SW 1271 (cell line): ENCODE measurements around the gene STAG3.
"Not testable (repeated sequence)": the region's sequence is repeated elsewhere in the genome, so short reads cannot be mapped to it uniquely, and the experiment has no call there.

Source experiments
- DNase-seq, 2 experiments: peaks; one replicate each; lab custom pipeline; 2025; lab: John Stamatoyannopoulos, UW

The STAG3 gene

DNA sequence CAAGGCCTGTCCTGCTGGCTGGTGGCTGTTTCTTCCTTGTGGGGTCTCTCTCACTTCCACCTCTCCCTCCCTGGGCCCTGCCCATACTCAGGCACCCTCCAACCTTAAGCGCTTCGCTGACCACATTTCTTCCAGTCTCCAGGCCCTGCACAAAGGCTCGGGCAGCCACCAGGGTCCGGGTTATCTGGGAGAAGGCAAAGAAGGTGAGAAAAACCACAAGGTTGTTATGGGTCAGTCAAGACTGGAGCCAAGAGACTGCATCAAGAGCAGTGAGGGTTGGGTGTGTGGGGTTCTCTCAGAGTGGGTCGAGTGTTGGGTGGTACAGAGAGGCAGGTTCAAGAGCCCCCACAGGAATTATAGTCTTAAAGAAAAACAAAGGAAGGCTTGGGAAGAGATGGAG lies 3.1 kb upstream of the STAG3 start:
- DNase-seq, result no peak

- DNase-seq, result no peak
Observed at GRCh38 chr7:100175296-100175935, 2.3 kb upstream of the STAG3 start.

- no peak for DNase-seq
Observed at GRCh38 chr7:100176096-100177044, 1.3 kb upstream of the STAG3 start.

DNA sequence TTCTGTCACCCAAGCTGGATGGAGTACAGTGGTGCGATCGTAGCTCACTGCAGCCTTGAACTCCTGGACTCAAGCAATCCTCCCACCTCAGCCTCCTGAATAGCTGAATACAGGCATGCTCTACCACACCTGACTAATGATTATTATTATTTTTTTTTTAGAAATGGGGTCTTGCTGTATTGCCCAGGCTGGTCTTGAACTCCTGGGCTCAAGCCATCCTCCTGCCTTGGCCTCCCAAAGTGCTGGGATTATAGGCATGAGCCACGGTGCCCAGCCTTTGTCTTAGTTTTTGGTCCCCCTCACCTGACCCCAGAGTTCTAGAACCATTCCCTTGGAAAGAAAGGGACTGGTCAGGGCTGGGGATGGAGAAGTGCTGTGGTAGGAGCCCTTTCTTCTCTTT lies 2.4 kb downstream of the STAG3 start:
- not testable (repeated sequence) for DNase-seq

DNA sequence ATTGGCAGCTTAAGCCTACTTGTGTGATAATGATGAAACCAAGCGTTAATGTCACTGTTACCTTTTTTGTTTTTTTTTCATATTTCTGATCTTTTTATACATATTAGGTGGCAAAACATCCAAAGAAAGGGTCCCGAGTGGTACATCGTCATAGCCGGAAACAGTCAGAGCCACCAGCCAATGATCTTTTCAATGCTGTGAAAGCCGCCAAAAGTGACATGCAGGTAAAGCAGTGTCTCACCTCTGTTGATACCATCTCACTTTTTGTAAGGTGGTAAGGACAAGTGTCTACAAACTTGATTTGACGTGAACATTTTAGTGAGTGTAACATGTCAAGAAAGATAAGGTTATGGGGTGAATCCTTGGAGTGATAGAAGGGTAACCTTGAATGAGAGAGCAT lies 4.9 kb downstream of the STAG3 start:
- DNase-seq, result not testable (repeated sequence)

- not testable (repeated sequence) for DNase-seq
Observed at GRCh38 chr7:100183090-100183489, 5.4 kb downstream of the STAG3 start.

- DNase-seq, result no peak
Observed at GRCh38 chr7:100185726-100186125, 8.0 kb downstream of the STAG3 start.

DNA sequence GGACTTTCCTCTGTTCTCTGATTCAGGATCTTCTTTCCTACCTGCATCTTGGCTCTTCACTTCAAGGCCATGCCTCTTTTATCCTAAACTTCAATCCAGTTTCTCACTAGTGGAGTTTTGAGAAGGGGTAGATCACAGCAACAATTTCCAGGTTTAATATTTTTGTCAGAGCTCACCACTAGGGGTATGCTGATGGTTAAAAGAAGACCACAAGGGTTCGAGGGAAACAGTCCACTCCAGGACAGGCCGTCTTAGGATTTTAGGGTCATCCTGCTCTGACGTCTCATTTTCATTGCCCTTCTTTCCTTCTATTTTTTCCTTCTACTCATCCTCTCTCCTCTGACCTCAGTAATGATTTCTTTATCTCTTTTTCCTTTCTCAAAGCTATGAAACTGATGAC lies 11.3 kb downstream of the STAG3 start:
- DNase-seq, result no peak

- no peak for DNase-seq
Observed at GRCh38 chr7:100190048-100190711, 12.5 kb downstream of the STAG3 start.

- no peak for DNase-seq
Observed at GRCh38 chr7:100191775-100192174, 14.1 kb downstream of the STAG3 start.

GRCh38 chr7:100192281-100192862 lies 14.7 kb downstream of the STAG3 start:
- DNase-seq, result not testable (repeated sequence)

DNA sequence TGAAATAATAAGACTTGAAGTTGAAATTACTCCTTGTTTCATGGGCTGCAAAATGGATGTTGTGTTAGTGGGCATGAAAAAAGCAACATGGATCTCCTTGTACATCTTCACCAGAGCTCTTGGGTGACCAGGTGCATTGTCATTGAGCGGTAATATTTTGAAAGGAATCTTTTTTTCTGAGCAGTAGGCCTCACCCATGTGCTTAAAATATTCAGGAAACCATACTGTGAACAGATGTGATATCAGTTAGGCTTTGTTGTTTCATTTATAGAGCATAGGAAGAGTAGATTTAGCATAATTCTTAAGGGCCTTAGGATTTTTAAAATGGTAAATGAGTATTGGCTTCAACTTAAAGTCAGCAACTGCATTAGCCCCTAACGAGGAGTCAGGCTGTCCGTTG lies 15.3 kb downstream of the STAG3 start:
- DNase-seq, result no peak

DNA sequence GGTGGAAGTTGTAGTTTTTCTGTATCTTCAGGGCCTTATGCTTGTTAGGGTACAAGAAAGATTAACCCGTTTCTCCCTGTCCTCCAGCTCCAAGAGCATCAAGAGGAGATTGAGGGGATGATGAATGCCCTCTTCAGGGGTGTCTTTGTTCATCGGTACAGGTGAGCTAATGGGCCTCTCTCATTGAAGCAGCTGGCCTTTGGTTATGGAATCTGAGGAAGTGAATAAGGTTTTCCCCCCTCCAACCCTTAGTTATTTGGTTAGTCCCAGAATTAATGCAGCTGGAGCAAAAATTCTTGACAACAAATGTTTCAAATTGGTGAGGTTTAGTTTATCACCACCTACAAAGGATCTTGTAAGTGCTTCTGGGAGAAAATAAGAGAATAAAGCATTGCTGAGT lies 17.5 kb downstream of the STAG3 start:
- no peak for DNase-seq

DNA sequence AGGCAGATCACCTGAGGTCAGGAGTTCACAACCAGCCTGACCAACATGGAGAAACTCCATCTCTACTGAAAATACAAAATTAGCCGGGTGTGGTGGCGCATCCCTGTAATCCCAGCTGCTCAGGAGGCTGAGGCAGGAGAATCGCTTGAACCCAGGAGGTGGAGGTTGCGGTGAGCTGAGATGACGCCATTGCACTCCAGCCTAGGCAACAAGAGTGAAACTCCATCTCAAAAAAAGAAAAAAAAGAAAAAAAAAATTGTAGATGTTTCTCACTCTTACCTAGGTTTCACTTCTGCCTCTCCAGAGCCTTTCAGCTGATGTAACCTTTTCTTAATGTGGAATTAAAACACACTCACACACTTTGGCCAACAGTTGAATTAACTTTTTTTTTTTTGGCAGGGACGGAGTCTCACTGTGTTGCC lies 18.2 kb downstream of the STAG3 start:
- not testable (repeated sequence) for DNase-seq

DNA sequence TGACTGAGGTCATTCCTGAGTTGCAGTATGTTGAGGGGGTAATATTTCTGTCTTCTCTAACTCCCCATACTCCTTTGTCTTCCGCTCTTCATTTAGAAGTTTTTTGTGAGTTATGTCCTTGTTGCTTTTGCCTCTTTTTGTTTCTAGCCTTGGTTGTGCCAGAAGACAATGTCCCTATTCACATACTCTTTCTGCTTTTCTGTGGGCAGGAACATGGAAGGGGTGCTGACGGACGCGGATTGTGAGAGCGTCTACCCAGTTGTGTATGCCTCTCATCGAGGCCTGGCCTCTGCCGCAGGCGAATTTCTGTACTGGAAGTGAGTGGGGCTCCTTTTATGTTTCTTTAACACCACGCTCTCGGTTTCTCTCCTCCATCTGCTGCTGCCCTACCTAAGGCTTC lies 20.5 kb downstream of the STAG3 start:
- no peak for DNase-seq

DNA sequence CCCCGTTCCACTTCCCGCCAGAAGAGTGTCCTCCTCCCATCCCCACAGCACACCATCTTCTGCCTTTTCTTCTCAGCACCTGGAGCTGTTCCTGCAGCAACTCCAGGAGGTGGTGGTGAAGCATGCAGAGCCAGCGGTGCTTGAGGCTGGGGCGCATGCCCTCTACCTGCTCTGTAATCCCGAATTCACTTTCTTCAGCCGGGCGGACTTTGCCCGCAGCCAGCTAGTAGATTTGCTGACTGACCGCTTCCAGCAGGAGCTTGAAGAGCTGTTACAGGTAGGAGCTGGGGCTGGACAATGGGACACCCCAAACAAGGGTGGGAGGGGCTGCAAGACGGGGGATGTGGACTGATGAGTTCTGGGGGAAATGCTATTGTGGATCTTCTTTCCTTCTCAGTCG lies 23.0 kb downstream of the STAG3 start:
- DNase-seq, result no peak

DNA sequence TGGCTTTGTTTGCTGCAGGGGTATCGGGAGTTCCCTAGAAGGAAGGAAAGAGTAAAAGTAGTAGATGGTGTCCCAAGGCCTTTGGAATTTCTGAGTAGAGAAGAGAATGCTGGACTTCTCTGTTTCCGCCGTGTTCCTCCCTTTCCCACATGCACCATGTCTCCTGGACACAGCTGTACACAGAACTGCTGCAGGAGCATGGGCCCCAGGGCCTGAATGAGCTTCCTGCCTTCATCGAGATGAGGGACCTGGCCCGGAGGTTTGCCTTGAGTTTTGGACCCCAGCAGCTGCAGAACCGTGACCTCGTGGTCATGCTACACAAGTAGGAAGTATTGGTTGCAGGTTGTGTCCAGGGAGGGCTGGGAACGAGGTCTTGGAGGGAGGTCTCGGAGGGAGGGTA lies 26.7 kb downstream of the STAG3 start:
- no peak for DNase-seq

- DNase-seq, result no peak
Observed at GRCh38 chr7:100208911-100209408, 31.2 kb downstream of the STAG3 start.

- DNase-seq, result no peak
Observed at GRCh38 chr7:100209493-100209892, 31.8 kb downstream of the STAG3 start.

DNA sequence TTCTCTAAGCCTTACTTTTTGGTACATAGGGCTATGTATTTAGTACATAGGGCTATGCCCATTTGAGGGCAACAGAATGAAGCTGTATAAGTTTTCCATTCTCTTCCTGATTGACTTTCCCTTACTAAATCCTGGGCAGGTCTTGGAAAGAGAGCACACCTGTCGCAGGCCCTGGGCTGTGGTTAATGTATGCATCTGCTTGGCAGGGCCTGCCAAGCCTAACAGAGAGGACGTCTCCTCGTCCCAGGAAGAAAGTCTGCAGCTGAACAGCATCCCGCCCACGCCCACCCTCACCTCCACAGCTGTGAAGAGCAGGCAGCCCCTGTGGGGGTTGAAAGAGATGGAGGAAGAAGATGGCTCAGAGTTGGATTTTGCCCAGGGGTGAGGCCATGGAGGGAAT lies 33.1 kb downstream of the STAG3 start:
- DNase-seq, result no peak

GRCh38 chr7:100211342-100211780 lies 33.6 kb downstream of the STAG3 start:
- no peak for DNase-seq

DNA sequence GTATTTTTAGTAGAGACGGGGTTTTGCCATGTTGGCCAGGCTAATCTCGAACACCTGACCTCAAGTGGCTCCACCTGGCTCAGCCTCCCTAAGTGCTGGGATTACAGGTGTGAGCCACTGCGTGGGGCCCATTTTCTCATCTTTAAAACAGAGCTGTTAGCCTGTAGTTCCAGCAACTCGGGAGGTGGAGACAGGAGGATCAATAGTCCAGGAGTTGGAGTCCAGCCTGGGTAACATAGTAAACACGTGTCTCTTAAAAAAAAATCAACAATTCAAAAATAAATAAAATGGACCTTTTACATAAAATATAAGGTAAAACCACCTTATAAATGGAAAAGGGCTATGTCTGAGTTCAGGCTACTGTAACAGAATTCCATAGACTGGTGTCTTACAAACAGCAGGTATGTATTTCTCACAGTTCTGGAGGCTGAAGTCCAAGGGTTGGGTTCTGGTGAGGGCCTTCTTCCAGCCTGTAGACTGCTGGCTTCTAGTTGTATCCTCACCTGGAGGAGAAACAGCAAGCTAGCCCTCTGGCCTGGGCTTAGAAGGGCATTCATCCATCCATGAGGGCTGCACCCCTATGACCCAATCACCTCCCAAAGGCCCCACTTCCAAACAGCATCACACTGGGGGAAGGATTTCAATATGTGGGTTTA lies 35.0 kb downstream of the STAG3 start:
- no peak for DNase-seq
